K562 (cell line): ENCODE data around the gene RBM12.

Experiments
- DPF2 ChIP-seq: fragments of 450-650 bp; IDR thresholded peaks from 2 replicates; pipeline ENCODE4 v1.6.1; 2016
- PTTG1 ChIP-seq: fragments of 450-650 bp; IDR thresholded peaks from 2 replicates; pipeline ENCODE4 v1.6.1; 2016; ENCODE audit warnings: low read depth, mild to moderate bottlenecking, missing genetic modification characterization, missing compliant biosample characterization
- ZBED1 ChIP-seq: IDR thresholded peaks from 2 replicates; pipeline ENCODE4 v1.6.1; 2014
- TF ChIP-seq, protein P1 (sequence below), 3 experiments: IDR thresholded peaks in 2 of 3; conservative IDR thresholded peaks in 1 of 3; 2 replicates each; pipeline ENCODE4 v1.5.1; 2011 to 2012; ENCODE audit warnings: low read length in 3 of 3, mild to moderate bottlenecking in 3 of 3, control low read depth in 2 of 3, improper control_type of control experiment in 1 of 3, inconsistent platforms in 1 of 3, low read depth in 1 of 3, mixed read lengths in 1 of 3, moderate library complexity in 1 of 3; ENCODE audit not compliant: insufficient read depth in 2 of 3

DNA sequence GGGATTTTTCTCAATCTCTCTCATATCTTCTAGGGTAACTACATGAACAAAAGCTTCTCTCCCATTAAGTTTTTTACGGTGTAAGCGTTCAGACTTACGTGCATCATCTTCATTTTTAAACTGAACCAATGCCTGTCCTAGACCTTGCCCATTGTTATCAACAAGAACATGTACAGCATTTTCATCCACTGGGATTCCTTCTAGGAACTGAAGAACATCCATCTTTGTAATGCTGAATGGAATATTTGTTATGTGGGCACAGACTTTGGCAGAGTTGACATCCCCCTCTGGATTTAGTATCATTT, 11.3 kb downstream of the RBM12 start:
- TF ChIP-seq, protein P1, sequence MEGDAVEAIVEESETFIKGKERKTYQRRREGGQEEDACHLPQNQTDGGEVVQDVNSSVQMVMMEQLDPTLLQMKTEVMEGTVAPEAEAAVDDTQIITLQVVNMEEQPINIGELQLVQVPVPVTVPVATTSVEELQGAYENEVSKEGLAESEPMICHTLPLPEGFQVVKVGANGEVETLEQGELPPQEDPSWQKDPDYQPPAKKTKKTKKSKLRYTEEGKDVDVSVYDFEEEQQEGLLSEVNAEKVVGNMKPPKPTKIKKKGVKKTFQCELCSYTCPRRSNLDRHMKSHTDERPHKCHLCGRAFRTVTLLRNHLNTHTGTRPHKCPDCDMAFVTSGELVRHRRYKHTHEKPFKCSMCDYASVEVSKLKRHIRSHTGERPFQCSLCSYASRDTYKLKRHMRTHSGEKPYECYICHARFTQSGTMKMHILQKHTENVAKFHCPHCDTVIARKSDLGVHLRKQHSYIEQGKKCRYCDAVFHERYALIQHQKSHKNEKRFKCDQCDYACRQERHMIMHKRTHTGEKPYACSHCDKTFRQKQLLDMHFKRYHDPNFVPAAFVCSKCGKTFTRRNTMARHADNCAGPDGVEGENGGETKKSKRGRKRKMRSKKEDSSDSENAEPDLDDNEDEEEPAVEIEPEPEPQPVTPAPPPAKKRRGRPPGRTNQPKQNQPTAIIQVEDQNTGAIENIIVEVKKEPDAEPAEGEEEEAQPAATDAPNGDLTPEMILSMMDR (IDR thresholded peaks at IDR 0.05 in 2 of 3, conservative IDR thresholded peaks at IDR 0.05 in 1 of 3; ENCODE audit: insufficient read depth in 2 of 3, low read depth in 1 of 3, low read length in 3 of 3), result no peak
- TF ChIP-seq PTTG1 (tag), result no peak
- TF ChIP-seq DPF2, result no peak
- no peak for TF ChIP-seq ZBED1
